Measurements from ENCODE around the gene MCOLN1. TPM values are rescaled to one million over a fixed set of nuclear protein-coding genes. Genes with fewer than 3 reads are reported as not detected.

MCOLN1 gene
- total and polyA plus RNA-seq, 12 donors = 10.4 to 34.9 (median 15.1) TPM

DNA sequence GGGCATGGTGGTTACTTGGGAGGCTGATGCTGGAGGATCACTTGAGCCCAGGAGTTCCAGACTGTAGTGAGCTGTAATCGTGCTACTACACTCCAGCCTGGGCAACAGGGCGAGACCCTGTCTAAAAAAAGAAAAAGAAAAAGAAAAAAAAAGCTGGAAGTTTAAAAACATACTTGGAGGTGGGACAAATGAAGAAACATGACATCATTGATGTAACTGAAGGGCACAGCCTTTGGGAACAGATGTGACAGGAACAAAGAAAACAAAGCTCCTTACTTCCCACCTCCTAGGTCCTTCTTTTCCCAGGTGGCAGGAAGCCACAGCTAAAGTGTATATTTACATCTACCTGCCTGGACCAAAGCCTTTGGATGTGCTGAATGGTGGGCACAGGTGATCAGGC lies 35.5 kb upstream of the MCOLN1 start:
- Histone ChIP-seq H3K36me3 (peaks cover 0 to 3% (median 0%) of the 10 kb centered on the region in 9 donors), H3K4me1 (peaks cover 0 to 44% (median 19%) of the 10 kb centered on the region in 9 donors), H3K4me3 (no peak overlapping the region), H3K27me3 (no peaks in the 10 kb centered on the region), H3K27ac (no peak overlapping the region), H3K9me3 (no peaks in the 10 kb centered on the region)
- DNase-seq = no peak
- 56 to 64% methylated on average over 2 of the region's 2 CpGs for WGBS, 2 donors
- TF ChIP-seq, protein P1, sequence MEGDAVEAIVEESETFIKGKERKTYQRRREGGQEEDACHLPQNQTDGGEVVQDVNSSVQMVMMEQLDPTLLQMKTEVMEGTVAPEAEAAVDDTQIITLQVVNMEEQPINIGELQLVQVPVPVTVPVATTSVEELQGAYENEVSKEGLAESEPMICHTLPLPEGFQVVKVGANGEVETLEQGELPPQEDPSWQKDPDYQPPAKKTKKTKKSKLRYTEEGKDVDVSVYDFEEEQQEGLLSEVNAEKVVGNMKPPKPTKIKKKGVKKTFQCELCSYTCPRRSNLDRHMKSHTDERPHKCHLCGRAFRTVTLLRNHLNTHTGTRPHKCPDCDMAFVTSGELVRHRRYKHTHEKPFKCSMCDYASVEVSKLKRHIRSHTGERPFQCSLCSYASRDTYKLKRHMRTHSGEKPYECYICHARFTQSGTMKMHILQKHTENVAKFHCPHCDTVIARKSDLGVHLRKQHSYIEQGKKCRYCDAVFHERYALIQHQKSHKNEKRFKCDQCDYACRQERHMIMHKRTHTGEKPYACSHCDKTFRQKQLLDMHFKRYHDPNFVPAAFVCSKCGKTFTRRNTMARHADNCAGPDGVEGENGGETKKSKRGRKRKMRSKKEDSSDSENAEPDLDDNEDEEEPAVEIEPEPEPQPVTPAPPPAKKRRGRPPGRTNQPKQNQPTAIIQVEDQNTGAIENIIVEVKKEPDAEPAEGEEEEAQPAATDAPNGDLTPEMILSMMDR (IDR thresholded peaks at IDR 0.05) = no peak
- intact Hi-C loops (cut with DNase I) = loop anchor here in 2 of 10 donors (5.0 kb wide), 1 partner anchor 35 kb away; the partner anchor contains the start of gene MCOLN1 (in 2 of the 2)
- no peak for ATAC-seq

DNA sequence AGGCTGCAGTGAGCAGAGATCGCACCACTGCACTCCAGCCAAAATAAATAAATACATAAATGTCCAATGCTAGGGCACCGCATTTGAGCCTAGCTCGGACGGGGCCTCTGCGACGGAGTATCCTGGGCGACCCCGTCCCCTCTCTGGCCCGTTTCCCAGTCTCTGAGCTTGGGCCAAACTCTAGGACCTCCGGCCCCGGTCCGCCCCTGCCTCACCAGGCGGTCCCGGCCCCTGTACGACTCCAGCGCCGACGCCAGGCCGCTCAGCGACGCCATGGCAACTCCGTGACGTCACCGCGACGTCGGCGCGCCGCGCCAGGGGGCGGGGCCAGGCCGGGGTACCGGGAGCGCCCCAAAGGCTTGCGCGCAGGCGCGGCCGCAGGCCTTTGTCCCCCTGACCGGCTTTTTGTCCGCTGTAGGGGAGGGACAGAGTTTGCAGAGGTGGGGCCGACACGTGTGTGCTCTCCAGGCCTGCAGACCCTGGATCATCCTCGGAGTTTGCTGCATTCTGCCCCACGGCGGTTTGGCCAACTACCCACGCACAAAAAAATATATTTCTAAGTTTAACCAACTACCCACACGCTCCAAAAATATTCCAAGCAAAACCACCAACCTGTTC lies 33.6 kb upstream of the MCOLN1 start, which contains the start of gene PEX11G:
Gene PEX11G (minus strand): TSS at position 300 of the 618 bp plus-strand sequence. CDS start 25 bp downstream, at position 275.
- H3K27me3 ChIP-seq = no peaks in the 10 kb centered on the region
- TF ChIP-seq, protein P1 (IDR thresholded peaks at IDR 0.05) = no peak
- H3K4me3 ChIP-seq = peak within 1 kb of the TSS; percentile 38 to 76 (median 64)
- H3K9me3 ChIP-seq = no peaks in the 10 kb centered on the region
- H3K36me3 ChIP-seq = peaks cover 0 to 3% (median 0%) of the 10 kb centered on the region in 9 donors
- peaks cover 0 to 45% (median 12%) of the 10 kb centered on the region in 9 donors for H3K4me1 ChIP-seq
- H3K27ac ChIP-seq = peak within 1 kb of the TSS in 9 of 10 donors; percentile 79 to 97 (median 85)
- intact Hi-C loops (cut with DNase I) = loop anchor here in 3 of 10 donors (2.0 to 5.0 kb wide), 2 partner anchors 33 to 94 kb away; partner anchors contain the start of gene MCOLN1 (in 2 of the 3)
- 1% methylated on average over 49 of the region's 49 CpGs for WGBS, 2 donors
- DNase-seq (peak; percentile 92 to 96), ATAC-seq (peak; percentile 96 to 99 (median 98))

- no peaks in the 10 kb centered on the region for H3K27me3 ChIP-seq
- DNase-seq (no peak), ATAC-seq (no peak)
- WGBS, 2 donors = 85 to 87% methylated on average over 11 of the region's 11 CpGs
- peak overlapping the region in 6 of 10 donors; percentile 82 to 97 (median 87) for H3K27ac ChIP-seq
- peak overlapping the region in 6 of 10 donors; percentile 61 to 76 (median 72) for H3K4me3 ChIP-seq
- no peaks in the 10 kb centered on the region for H3K36me3 ChIP-seq
- TF ChIP-seq, protein P1 (IDR thresholded peaks at IDR 0.05) = no peak
- peaks cover 0 to 53% (median 20%) of the 10 kb centered on the region in 9 donors for H3K4me1 ChIP-seq
- H3K9me3 ChIP-seq = no peaks in the 10 kb centered on the region
- intact Hi-C loops (cut with DNase I) = loop anchor here in 3 of 10 donors (2.0 to 5.0 kb wide), 2 partner anchors 33 to 95 kb away; partner anchors contain the start of gene MCOLN1 (in 2 of the 3)
Measured at GRCh38 chr19:7489609-7490044, 32.8 kb upstream of the MCOLN1 start.

GRCh38 chr19:7492142-7492541 lies 30.3 kb upstream of the MCOLN1 start:
- Histone ChIP-seq H3K27me3 (no peaks in the 10 kb centered on the region), H3K4me1 (peaks cover 0 to 55% (median 22%) of the 10 kb centered on the region in 9 donors), H3K27ac (peak overlapping the region in 2 of 10 donors; percentile 40 to 83), H3K4me3 (no peak overlapping the region), H3K9me3 (no peaks in the 10 kb centered on the region), H3K36me3 (no peaks in the 10 kb centered on the region)
- WGBS, 2 donors = 58 to 75% methylated on average over 4 of the region's 4 CpGs
- no peak for DNase-seq
- ATAC-seq = no peak
- intact Hi-C loops (cut with DNase I) = no loop called here
- TF ChIP-seq, protein P1 (IDR thresholded peaks at IDR 0.05) = no peak

Measured in heart right ventricle (tissue), 16 donors.